Endodermal cell (in vitro differentiated cells): Measurements from ENCODE around the gene DLK1. TPM values are rescaled to one million over a fixed set of nuclear protein-coding genes. Genes with fewer than 3 reads are reported as not detected.

Experiments
- DNase-seq: peaks from one replicate; pipeline ENCODE4 v3.0.0-alpha.2; 2017
- H3K27ac ChIP-seq: 2 replicates; pipeline ENCODE4 v1.5.1; 2013; ENCODE audit warnings: mild to moderate bottlenecking, low read depth, low read length, moderate library complexity
- H3K27me3 ChIP-seq: 2 replicates; pipeline ENCODE4 v1.6.1; 2013; ENCODE audit warnings: mild to moderate bottlenecking, low read length, moderate library complexity; ENCODE audit not compliant: insufficient read depth, control insufficient read depth, poor library complexity, severe bottlenecking
- H3K36me3 ChIP-seq: 2 replicates; pipeline ENCODE4 v1.7.0; 2013; ENCODE audit warnings: mild to moderate bottlenecking, low read length, moderate library complexity; ENCODE audit not compliant: control insufficient read depth, insufficient read depth
- H3K4me1 ChIP-seq: one replicate; pipeline ENCODE4 v1.7.0; 2013; ENCODE audit warnings: low read length; ENCODE audit not compliant: control insufficient read depth, insufficient read depth
- H3K4me3 ChIP-seq: 2 replicates; pipeline ENCODE4 v1.5.1; 2013; ENCODE audit warnings: mild to moderate bottlenecking, low read length, moderate library complexity
- H3K9ac ChIP-seq: 2 replicates; pipeline ENCODE4 v1.6.1; 2013; ENCODE audit warnings: mild to moderate bottlenecking, low read length, moderate library complexity; ENCODE audit not compliant: poor library complexity, severe bottlenecking; ENCODE audit errors: extremely low read depth
- H3K9me3 ChIP-seq: 2 replicates; pipeline ENCODE4 v1.6.1; 2013; ENCODE audit warnings: mild to moderate bottlenecking, low read length, moderate library complexity; ENCODE audit not compliant: control insufficient read depth
- H3K27ac Mint-ChIP-seq: 2 replicates; pipeline ENCODE4 v1.8.0; 2020; ENCODE audit warnings: mixed read lengths
- H3K27me3 Mint-ChIP-seq: 2 replicates; pipeline ENCODE4 v1.8.0; 2021; ENCODE audit warnings: mild to moderate bottlenecking, mixed read lengths; ENCODE audit not compliant: insufficient read depth
- H3K36me3 Mint-ChIP-seq: 2 replicates; pipeline ENCODE4 v1.8.0; 2020; ENCODE audit warnings: low read depth, mixed read lengths
- H3K4me1 Mint-ChIP-seq: 2 replicates; pipeline ENCODE4 v1.8.0; 2020; ENCODE audit warnings: mixed read lengths
- H3K4me3 Mint-ChIP-seq: 2 replicates; pipeline ENCODE4 v1.8.0; 2020; ENCODE audit warnings: mild to moderate bottlenecking, moderate library complexity, mixed read lengths
- H3K9me3 Mint-ChIP-seq: 2 replicates; pipeline ENCODE4 v1.8.0; 2020; ENCODE audit warnings: mild to moderate bottlenecking, mixed read lengths
- WGBS, 2 experiments: methylation state at CpG; one replicate each; pipeline versions ENCODE4 v1.1.5 to v1.1.7; 2013; ENCODE audit warnings: missing lambda C conversion rate in 2 of 2, mixed read lengths in 1 of 2; ENCODE audit not compliant: insufficient coverage in 1 of 2, insufficient read length in 1 of 2; 5-methylcytosine and 5-hydroxymethylcytosine counted together
- total RNA-seq, 2 donors: library from RNA; stranded (reverse); fragmentation: NEBNext Ultra II Directional in 1 of 2; extraction: Animal tissue kit (Norgen Biotek cat#: 25700) in 1 of 2; gene quantifications; 2 replicates in 1 of 2; 3 replicates in 1 of 2; pipeline ENCODE4 v1.2.1, GENCODE V29; 2021
- TF ChIP-seq, protein P1 (sequence below): fragments of 200-600 bp; sonication (generic); conservative IDR thresholded peaks from 2 replicates; pipeline ENCODE4 v1.5.0; 2021; ENCODE audit warnings: antibody characterized with exemption, mild to moderate bottlenecking

Gene DLK1
- total RNA-seq, 2 donors from 2014 or later: 78.3 to 117 TPM

DNA sequence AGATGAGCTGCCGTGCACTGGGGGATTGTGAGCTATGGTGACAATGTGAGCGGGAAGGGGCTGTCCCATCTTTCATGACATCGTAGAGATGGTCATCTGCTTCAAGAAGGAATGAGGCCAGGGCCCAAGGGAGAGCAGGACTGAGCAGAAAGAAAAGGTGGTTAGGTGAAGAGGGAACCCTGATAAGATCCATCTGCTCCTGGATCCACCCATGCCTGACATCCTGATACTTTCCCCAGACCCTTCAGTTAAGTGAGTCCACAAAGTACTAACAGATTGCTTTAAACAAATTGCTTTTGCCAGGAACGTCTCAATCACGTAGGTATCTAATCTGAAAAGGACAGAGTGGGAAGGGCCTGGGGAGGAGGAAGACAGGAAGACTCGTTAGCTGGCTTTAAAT is 25.4 kb upstream of the DLK1 start:
- H3K9me3 ChIP-seq: no peaks in the 10 kb centered on the region
- Mint-ChIP-seq H3K27ac (no peak overlapping the region), H3K9me3 (peaks cover 2% of the 10 kb centered on the region), H3K36me3 (no peaks in the 10 kb centered on the region), H3K27me3 (peaks cover 7% of the 10 kb centered on the region), H3K4me1 (peaks cover 29% of the 10 kb centered on the region), H3K4me3 (no peak overlapping the region)
- WGBS, 2 experiments: 64 to 71% methylated on average over 4 to 6 of the region's 6 CpGs
- no peak for DNase-seq
- H3K4me3 ChIP-seq: no peak overlapping the region
- H3K36me3 ChIP-seq: no peaks in the 10 kb centered on the region
- H3K27me3 ChIP-seq: peaks cover 4% of the 10 kb centered on the region
- peaks cover 12% of the 10 kb centered on the region for H3K4me1 ChIP-seq
- no peak overlapping the region for H3K9ac ChIP-seq
- TF ChIP-seq, protein P1, sequence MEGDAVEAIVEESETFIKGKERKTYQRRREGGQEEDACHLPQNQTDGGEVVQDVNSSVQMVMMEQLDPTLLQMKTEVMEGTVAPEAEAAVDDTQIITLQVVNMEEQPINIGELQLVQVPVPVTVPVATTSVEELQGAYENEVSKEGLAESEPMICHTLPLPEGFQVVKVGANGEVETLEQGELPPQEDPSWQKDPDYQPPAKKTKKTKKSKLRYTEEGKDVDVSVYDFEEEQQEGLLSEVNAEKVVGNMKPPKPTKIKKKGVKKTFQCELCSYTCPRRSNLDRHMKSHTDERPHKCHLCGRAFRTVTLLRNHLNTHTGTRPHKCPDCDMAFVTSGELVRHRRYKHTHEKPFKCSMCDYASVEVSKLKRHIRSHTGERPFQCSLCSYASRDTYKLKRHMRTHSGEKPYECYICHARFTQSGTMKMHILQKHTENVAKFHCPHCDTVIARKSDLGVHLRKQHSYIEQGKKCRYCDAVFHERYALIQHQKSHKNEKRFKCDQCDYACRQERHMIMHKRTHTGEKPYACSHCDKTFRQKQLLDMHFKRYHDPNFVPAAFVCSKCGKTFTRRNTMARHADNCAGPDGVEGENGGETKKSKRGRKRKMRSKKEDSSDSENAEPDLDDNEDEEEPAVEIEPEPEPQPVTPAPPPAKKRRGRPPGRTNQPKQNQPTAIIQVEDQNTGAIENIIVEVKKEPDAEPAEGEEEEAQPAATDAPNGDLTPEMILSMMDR: no peak
- H3K27ac ChIP-seq: no peak overlapping the region

DNA sequence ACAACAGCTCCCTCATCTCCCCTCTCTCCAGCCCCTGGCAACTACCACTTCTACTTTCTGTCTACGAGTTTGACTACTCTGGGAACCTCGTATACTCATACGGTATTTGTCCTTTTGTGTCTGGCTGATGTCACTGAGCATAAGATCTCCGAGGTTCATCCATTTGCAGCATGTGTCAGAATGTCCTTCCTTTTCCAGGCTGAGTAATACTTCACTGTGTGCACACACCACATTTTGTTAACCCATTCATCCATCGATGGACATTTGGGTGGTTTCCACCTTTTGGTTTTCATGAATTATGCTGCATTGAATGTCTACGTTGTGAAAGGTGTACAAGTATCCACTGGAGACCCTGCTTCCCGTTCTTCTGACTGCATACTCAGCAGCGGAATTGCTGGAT is 24.1 kb upstream of the DLK1 start:
- peaks cover 4% of the 10 kb centered on the region for H3K27me3 ChIP-seq
- no peak for DNase-seq
- H3K27ac Mint-ChIP-seq: no peak overlapping the region
- H3K4me1 ChIP-seq: peaks cover 9% of the 10 kb centered on the region
- no peak overlapping the region for H3K4me3 ChIP-seq
- H3K36me3 ChIP-seq: no peaks in the 10 kb centered on the region
- H3K27ac ChIP-seq: no peak overlapping the region
- TF ChIP-seq, protein P1: no peak
- H3K4me1 Mint-ChIP-seq: peaks cover 23% of the 10 kb centered on the region
- no peak overlapping the region for H3K9ac ChIP-seq
- WGBS, 2 experiments: 88 to 94% methylated on average over 8 of the region's 8 CpGs
- H3K36me3 Mint-ChIP-seq: no peaks in the 10 kb centered on the region
- peaks cover 7% of the 10 kb centered on the region for H3K27me3 Mint-ChIP-seq
- H3K9me3 ChIP-seq: no peaks in the 10 kb centered on the region
- peaks cover 2% of the 10 kb centered on the region for H3K9me3 Mint-ChIP-seq
- H3K4me3 Mint-ChIP-seq: no peak overlapping the region

DNA sequence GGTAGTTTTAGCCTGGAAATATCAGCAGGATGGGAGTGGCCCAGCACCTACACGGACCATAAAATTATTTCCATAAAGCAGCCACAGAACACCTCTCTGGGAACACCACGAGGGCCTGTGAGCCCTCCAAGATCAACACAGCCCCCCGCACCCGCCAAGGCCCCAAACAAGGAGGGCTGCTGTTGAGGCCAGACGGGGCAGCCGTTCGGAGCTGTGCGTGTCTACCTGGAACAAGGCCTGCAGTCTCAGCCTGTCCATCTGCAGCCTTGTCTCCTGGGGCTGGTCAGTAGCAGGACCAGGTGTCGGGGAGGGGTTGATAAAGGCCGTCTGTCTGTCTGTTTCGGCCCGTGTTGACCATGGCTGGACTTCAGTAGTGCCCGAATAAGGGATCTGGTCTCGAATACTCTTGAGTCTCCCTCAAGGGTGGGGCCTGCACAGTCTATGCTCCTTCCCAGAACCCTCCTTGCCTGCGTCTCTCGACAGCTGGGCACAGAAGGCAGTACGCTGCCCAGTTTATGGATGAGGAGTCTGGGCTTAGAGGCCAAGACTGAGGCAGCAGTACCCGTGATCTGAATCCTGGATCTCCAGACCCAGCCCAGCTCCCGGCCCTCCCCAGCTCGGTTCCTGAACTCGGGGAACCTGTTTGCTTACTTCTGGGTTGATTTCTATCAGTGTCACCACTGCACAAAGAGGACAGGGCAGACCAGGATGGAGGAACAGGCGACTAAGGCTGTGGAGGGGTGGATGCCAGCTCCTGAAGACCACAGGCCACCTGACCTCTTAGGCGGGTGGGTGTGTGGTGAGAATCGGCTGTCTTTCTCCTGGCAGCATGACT is 23.1 kb upstream of the DLK1 start:
- peaks cover 4% of the 10 kb centered on the region for H3K27me3 ChIP-seq
- no peak for DNase-seq
- TF ChIP-seq, protein P1: no peak
- no peak overlapping the region for H3K4me3 Mint-ChIP-seq
- H3K27ac ChIP-seq: no peak overlapping the region
- peaks cover 6% of the 10 kb centered on the region for H3K4me1 ChIP-seq
- no peaks in the 10 kb centered on the region for H3K9me3 ChIP-seq
- H3K9ac ChIP-seq: no peak overlapping the region
- peaks cover 18% of the 10 kb centered on the region for H3K4me1 Mint-ChIP-seq
- no peaks in the 10 kb centered on the region for H3K36me3 ChIP-seq
- H3K4me3 ChIP-seq: no peak overlapping the region
- H3K27ac Mint-ChIP-seq: no peak overlapping the region
- 94 to 96% methylated on average over 15 to 24 of the region's 24 CpGs for WGBS, 2 experiments
- H3K9me3 Mint-ChIP-seq: peaks cover 2% of the 10 kb centered on the region
- H3K27me3 Mint-ChIP-seq: peaks cover 7% of the 10 kb centered on the region
- no peaks in the 10 kb centered on the region for H3K36me3 Mint-ChIP-seq
